ENCODE data around the gene ZNF710.

ZNF710 gene

GRCh38 chr15:89967881-89968280 lies 33.2 kb upstream of the ZNF710 start:
- no peak for TF ChIP-seq EZH2 (IDR thresholded peaks at IDR 0.05; ENCODE audit: borderline replicate concordance, low read depth, low read length, severe bottlenecking)
- TF ChIP-seq, protein P1, sequence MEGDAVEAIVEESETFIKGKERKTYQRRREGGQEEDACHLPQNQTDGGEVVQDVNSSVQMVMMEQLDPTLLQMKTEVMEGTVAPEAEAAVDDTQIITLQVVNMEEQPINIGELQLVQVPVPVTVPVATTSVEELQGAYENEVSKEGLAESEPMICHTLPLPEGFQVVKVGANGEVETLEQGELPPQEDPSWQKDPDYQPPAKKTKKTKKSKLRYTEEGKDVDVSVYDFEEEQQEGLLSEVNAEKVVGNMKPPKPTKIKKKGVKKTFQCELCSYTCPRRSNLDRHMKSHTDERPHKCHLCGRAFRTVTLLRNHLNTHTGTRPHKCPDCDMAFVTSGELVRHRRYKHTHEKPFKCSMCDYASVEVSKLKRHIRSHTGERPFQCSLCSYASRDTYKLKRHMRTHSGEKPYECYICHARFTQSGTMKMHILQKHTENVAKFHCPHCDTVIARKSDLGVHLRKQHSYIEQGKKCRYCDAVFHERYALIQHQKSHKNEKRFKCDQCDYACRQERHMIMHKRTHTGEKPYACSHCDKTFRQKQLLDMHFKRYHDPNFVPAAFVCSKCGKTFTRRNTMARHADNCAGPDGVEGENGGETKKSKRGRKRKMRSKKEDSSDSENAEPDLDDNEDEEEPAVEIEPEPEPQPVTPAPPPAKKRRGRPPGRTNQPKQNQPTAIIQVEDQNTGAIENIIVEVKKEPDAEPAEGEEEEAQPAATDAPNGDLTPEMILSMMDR (IDR thresholded peaks at IDR 0.05; ENCODE audit: borderline replicate concordance, extremely low read depth, low read length, poor library complexity, severe bottlenecking): no peak
- Histone ChIP-seq H3K9me3 (ENCODE audit: insufficient read depth, low read length, severe bottlenecking) (no peaks in the 10 kb centered on the region), H2AFZ (ENCODE audit: low read depth, low read length) (no peak overlapping the region), H3K36me3 (ENCODE audit: insufficient read depth, low read length) (no peaks in the 10 kb centered on the region), H3K27ac (ENCODE audit: low read length) (no peak overlapping the region), H3K4me3 (ENCODE audit: low read depth in 1 of 2, low read length in 2 of 2) (no peak overlapping the region), H3K9ac (ENCODE audit: low read depth, low read length) (no peak overlapping the region), H3K4me2 (ENCODE audit: insufficient read depth, low read length) (no peak overlapping the region), H4K20me1 (ENCODE audit: insufficient read depth, low read length) (no peaks in the 10 kb centered on the region), H3K79me2 (ENCODE audit: insufficient read depth, low read length) (no peaks in the 10 kb centered on the region), H3K4me1 (ENCODE audit: insufficient read depth, low read length) (no peaks in the 10 kb centered on the region), H3K27me3 (ENCODE audit: insufficient read depth, low read length, poor library complexity) (no peaks in the 10 kb centered on the region)
- no peak for DNase-seq
- ATAC-seq (ENCODE audit: insufficient read depth, low read depth): no peak

GRCh38 chr15:89971592-89971997 lies 29.5 kb upstream of the ZNF710 start:
- Histone ChIP-seq H3K4me3 (ENCODE audit: low read depth in 1 of 2, low read length in 2 of 2) (no peak overlapping the region), H3K27me3 (ENCODE audit: insufficient read depth, low read length, poor library complexity) (no peaks in the 10 kb centered on the region), H4K20me1 (ENCODE audit: insufficient read depth, low read length) (no peaks in the 10 kb centered on the region), H3K36me3 (ENCODE audit: insufficient read depth, low read length) (no peaks in the 10 kb centered on the region), H3K9ac (ENCODE audit: low read depth, low read length) (no peak overlapping the region), H3K27ac (ENCODE audit: low read length) (no peak overlapping the region), H2AFZ (ENCODE audit: low read depth, low read length) (no peak overlapping the region), H3K4me1 (ENCODE audit: insufficient read depth, low read length) (no peaks in the 10 kb centered on the region), H3K4me2 (ENCODE audit: insufficient read depth, low read length) (no peak overlapping the region), H3K9me3 (ENCODE audit: insufficient read depth, low read length, severe bottlenecking) (no peaks in the 10 kb centered on the region), H3K79me2 (ENCODE audit: insufficient read depth, low read length) (no peaks in the 10 kb centered on the region)
- peak; percentile 44 for DNase-seq
- TF ChIP-seq EZH2 (IDR thresholded peaks at IDR 0.05; ENCODE audit: borderline replicate concordance, low read depth, low read length, severe bottlenecking): no peak
- TF ChIP-seq, protein P1 (IDR thresholded peaks at IDR 0.05; ENCODE audit: borderline replicate concordance, extremely low read depth, low read length, poor library complexity, severe bottlenecking): peak; percentile 58
- ATAC-seq (ENCODE audit: insufficient read depth, low read depth): peak; percentile 82

GRCh38 chr15:89972085-89972484 lies 29.0 kb upstream of the ZNF710 start:
- H3K4me2 ChIP-seq (ENCODE audit: insufficient read depth, low read length): no peak overlapping the region
- no peaks in the 10 kb centered on the region for H3K79me2 ChIP-seq (ENCODE audit: insufficient read depth, low read length)
- no peak for TF ChIP-seq EZH2 (IDR thresholded peaks at IDR 0.05; ENCODE audit: borderline replicate concordance, low read depth, low read length, severe bottlenecking)
- TF ChIP-seq, protein P1 (IDR thresholded peaks at IDR 0.05; ENCODE audit: borderline replicate concordance, extremely low read depth, low read length, poor library complexity, severe bottlenecking): no peak
- no peak overlapping the region for H2AFZ ChIP-seq (ENCODE audit: low read depth, low read length)
- no peaks in the 10 kb centered on the region for H4K20me1 ChIP-seq (ENCODE audit: insufficient read depth, low read length)
- no peaks in the 10 kb centered on the region for H3K27me3 ChIP-seq (ENCODE audit: insufficient read depth, low read length, poor library complexity)
- no peaks in the 10 kb centered on the region for H3K36me3 ChIP-seq (ENCODE audit: insufficient read depth, low read length)
- DNase-seq: no peak
- no peak overlapping the region for H3K9ac ChIP-seq (ENCODE audit: low read depth, low read length)
- H3K4me1 ChIP-seq (ENCODE audit: insufficient read depth, low read length): no peaks in the 10 kb centered on the region
- no peak overlapping the region for H3K27ac ChIP-seq (ENCODE audit: low read length)
- no peak overlapping the region for H3K4me3 ChIP-seq (ENCODE audit: low read depth in 1 of 2, low read length in 2 of 2)
- no peaks in the 10 kb centered on the region for H3K9me3 ChIP-seq (ENCODE audit: insufficient read depth, low read length, severe bottlenecking)
- no peak for ATAC-seq (ENCODE audit: insufficient read depth, low read depth)

All from DND-41 (cell line).